ENCODE data around the gene DHCR24. TPM values are rescaled to one million over a fixed set of nuclear protein-coding genes. Genes with fewer than 3 reads are reported as not detected.

Gene DHCR24
- total RNA-seq, 1 donor: 1.7 TPM

DNA sequence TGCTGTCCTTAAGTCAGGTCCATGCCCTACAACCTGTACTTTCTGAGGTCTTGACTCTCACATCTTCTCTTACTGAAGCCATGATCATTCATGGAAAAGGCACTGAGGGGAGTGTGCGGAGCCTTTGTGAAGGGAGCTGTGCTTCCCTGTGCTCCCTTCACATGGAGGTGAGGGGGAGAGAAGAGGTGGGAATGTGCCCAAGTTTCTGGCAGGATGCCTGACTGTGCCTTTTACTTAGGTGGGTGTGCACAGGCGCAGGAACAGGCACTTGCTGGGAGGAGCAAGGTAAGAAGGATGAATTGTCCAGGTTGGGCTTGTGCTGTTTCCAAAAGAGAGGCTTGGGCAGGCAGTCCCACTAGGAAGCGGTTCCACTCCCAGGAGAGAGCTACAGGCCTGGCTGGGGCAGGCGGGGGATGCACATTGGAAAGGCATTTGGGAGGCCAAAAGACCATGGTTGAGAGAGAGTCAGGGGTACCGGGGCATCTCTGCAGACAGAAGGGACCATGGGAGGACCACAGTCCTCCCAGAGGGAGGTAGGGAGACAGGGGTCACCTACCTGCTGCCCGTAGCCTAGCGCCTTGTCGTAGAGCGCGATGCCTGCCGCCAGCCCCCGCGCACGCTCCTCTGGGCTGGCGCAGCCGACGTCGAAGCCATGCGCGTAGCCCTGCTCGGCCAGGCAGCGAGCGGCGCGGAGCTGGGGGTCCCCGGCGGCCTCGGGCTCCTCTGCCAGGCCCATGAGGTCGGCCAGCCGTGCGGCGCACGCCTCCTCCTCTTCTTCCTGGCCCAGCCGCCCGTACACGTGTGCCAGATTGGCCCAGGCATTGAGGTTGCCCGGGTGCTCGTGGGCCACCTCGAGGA is 86.7 kb downstream of the DHCR24 start:
- Histone ChIP-seq H3K27me3 (ENCODE audit: insufficient read depth, low read length) (no peaks in the 10 kb centered on the region), H3K4me1 (ENCODE audit: insufficient read depth, low read length) (peaks cover 48% of the 10 kb centered on the region), H3K4me3 (ENCODE audit: low read length) (peak overlapping the region; percentile 61), H3K9me3 (ENCODE audit: low read depth, low read length) (no peaks in the 10 kb centered on the region)

Other genes starting within 250 kb of the DHCR24 start
- 0.42 TPM for gene MROH7, start 245.4 kb downstream of the DHCR24 start, total RNA-seq
- gene TTC4, start 171.3 kb downstream of the DHCR24 start, total RNA-seq: 18.6 TPM
- 0.10 TPM for gene PARS2, start 122.7 kb downstream of the DHCR24 start, total RNA-seq
- gene TTC22, start 85.9 kb downstream of the DHCR24 start, total RNA-seq: 1.9 TPM
- not detected for gene TMEM61, start 93.4 kb upstream of the DHCR24 start, total RNA-seq
- gene BSND, start 111.7 kb upstream of the DHCR24 start, total RNA-seq: not detected
- not detected for gene PCSK9, start 152.4 kb upstream of the DHCR24 start, total RNA-seq

All from mononuclear cell (primary cell).